IPS-18c (cell line): ENCODE results near the gene PARM1.
"Not testable (repeated sequence)": the region's sequence is repeated elsewhere in the genome, so short reads cannot be mapped to it uniquely, and the experiment has no call there.

Source experiments
- H3K4me3 ChIP-seq: 2 replicates; pipeline ENCODE4 v1.7.0; 2013; ENCODE audit warnings: low read depth, mild to moderate bottlenecking, low read length, moderate library complexity; ENCODE audit not compliant: insufficient read depth
- H3K9me3 ChIP-seq: one replicate; pipeline ENCODE4 v1.6.1; 2013; ENCODE audit warnings: mild to moderate bottlenecking, low read length, moderate library complexity; ENCODE audit not compliant: control insufficient read depth, insufficient read depth

The PARM1 gene

GRCh38 chr4:74969507-74970474 lies 36.9 kb downstream of the PARM1 start:
- Histone ChIP-seq H3K4me3 (no peak overlapping the region), H3K9me3 (no peaks in the 10 kb centered on the region)

GRCh38 chr4:74970577-74970976 lies 37.7 kb downstream of the PARM1 start:
- H3K4me3 ChIP-seq = no peak overlapping the region
- H3K9me3 ChIP-seq = no peaks in the 10 kb centered on the region

DNA sequence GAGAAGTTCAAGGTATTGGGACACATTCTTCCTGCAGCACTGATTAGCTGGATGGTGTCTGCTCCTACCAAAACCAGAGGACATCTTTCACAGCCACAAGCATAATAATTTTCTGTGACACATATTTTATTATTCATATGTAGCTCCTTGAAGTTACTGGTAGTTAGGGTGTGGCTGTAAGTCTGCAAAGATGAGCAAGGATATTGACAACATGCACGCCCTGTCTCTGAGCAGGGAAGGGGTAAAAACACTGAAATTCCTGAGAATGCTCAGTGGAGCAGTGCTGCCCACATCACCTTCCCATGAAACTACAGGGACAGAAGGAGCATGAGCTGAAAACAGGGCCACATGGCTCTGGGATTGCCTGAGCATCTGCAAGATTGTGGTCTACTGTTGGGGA lies 38.9 kb downstream of the PARM1 start:
- Histone ChIP-seq H3K9me3 (no peaks in the 10 kb centered on the region), H3K4me3 (no peak overlapping the region)

DNA sequence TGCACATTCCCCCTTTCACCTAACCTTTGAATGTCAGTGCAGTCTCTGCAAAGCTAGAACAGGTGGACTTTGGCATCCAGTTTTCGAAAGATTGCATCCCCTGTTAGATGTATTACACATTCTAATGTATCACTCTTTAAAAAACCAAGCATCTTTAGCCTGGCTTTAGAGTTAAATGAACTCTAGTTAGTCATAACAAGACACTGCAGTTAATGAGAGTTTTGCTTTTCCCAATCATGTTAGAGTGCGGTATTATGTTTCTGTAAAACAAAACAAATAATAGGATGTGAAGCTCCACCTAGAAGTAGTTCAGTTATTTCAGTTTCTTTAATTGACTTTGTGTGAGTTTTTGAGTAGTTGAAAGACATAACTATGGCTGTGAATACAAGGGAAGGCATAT lies 42.2 kb downstream of the PARM1 start:
- Histone ChIP-seq H3K9me3 (no peaks in the 10 kb centered on the region), H3K4me3 (no peak overlapping the region)

DNA sequence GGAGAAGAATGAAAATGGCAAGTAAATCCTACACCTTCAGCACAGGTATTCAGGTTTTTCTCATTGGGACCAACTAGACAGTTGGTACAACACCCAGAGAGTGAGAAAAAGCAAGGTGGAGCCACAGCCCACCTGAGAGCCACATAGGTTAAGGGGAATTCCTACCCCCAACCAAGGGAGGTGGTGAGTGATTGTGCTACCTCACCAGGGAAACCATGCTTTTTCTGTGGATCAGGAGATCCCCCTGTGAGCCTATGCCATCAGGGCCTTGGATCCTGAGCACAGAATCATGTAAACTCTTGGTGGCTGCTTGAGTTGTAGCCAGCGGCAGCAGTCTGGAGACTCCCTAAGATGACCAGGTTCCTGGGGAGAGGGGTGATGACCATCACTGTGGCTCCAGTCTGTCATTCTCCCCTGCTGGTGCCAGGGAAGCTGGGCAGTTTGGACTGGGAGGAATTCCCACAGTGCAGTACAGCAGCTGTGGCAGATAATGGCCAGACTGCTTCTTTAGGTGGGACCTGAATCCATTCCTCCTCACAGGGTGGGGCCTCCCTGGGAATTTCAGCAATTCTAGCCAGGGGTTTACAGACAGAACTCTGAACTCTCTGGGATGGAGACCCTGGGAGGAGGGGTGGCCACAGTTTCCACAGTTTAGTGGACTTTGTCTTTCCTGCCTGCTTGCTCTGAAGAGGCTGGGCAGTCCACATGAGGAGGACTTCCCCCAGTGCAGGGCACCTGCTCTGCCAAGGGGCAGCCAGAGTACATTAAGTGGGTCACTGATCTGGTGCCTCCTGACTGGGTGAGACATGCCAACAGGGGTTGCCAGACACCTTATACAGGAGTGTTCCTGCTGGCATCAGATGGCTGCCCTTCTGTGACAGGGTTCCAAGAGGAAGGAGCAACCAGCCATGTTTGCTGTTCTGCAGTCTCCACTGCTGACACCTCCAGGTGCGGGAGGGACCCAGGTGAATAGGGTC lies 43.2 kb downstream of the PARM1 start:
- Histone ChIP-seq H3K9me3 (no peaks in the 10 kb centered on the region), H3K4me3 (no peak overlapping the region)

DNA sequence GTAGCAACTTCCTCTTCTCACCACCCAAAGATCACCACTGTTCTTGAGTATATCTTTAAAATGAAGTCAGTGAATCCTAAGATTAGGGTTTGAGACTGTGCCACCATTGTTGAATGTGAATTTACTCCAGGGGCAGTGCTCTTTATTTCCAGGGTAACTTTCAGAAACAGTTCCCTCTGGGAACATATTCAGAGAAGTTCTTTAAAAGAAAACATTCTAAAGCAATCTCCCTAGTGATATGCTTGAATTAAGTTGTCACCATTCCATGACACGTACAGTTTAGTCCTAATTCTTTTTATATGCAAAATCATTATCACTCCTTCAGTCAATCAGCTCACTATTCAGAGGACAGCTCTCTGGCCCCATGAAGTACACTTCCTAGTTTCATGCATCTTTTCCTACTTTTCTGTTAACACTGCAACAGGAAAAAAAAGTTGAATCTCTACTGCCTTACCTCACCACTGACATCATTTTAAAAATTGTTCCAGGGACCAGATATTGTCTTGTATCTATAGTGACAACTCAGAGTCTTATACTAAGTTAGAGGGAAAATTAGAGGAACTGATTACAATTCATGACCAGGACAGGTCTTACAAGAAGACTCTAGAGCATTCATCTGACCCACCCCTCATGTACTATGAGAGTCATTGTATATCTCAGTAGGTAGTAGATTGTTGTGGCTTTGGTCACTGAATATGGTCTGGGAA lies 49.8 kb downstream of the PARM1 start:
- no peaks in the 10 kb centered on the region for H3K9me3 ChIP-seq
- no peak overlapping the region for H3K4me3 ChIP-seq

- no peaks in the 10 kb centered on the region for H3K9me3 ChIP-seq
- H3K4me3 ChIP-seq = no peak overlapping the region
Measured at GRCh38 chr4:74983253-74983635, 50.3 kb downstream of the PARM1 start.

DNA sequence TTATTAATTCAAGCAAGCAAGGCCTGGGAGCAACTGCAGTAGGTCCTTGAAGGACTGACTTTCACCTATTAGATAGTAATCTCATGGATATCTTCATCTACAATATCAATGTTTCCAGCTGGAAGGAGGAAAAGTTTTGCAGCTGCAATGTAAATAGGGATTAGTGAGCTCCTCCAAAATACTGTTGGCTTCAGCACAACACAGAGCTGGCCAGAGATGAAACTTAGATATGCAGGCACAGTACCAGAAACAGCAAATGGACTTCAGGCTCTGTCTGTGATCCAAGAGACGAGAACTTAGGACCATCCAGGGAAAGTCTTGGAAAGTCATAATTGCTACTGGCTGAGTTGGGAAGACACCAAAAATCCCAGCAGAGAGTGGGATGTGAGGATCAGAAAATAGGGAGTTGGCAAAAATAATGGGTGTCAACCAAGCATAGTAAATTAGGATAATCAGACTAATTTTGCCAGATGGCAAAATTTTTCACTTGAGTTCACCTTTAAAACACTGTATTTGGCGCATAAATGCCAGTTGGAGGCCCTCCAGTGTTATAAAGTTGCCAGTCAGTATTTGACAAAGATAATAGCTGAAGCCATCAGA lies 57.5 kb downstream of the PARM1 start:
- H3K9me3 ChIP-seq = no peaks in the 10 kb centered on the region
- H3K4me3 ChIP-seq = no peak overlapping the region

DNA sequence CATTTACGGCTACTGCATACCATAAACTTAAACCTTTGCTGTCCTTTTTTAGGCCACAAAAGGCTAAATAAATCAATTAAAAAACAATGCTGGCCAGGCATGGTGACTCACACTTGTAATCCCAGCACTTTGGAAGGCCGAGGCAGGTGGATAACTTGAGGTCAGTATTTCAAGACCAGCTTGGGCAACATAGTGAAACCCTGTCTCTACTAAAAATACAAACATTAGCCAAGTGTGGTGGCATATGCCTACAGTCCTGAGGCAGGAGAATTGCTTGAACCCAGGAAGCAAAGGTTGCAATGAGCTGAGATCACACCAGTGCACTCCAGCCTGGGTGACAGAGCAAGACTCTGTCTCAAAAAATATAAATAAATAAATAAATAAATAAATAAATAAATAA lies 61.5 kb downstream of the PARM1 start:
- not testable (repeated sequence) for H3K4me3 ChIP-seq, H3K9me3 ChIP-seq

DNA sequence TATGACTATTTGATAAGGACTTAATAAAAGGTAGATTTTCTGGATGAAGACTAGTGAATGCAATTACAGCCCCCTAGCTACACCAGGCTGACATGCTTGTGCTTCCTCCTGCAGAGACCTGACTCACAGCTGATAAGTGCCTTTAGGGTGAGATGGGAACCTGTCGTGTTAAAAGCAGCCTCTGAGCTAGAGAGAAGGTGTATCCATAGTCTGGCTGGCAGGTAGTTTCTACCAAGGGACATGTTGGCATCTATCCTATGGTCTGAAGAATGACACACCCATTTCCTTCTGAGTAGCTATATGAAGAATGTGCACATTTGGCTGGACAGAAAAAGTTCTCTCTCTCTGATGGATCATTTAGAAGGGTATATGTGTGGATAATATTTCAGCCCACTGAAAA lies 64.1 kb downstream of the PARM1 start:
- Histone ChIP-seq H3K4me3 (no peak overlapping the region), H3K9me3 (no peaks in the 10 kb centered on the region)

DNA sequence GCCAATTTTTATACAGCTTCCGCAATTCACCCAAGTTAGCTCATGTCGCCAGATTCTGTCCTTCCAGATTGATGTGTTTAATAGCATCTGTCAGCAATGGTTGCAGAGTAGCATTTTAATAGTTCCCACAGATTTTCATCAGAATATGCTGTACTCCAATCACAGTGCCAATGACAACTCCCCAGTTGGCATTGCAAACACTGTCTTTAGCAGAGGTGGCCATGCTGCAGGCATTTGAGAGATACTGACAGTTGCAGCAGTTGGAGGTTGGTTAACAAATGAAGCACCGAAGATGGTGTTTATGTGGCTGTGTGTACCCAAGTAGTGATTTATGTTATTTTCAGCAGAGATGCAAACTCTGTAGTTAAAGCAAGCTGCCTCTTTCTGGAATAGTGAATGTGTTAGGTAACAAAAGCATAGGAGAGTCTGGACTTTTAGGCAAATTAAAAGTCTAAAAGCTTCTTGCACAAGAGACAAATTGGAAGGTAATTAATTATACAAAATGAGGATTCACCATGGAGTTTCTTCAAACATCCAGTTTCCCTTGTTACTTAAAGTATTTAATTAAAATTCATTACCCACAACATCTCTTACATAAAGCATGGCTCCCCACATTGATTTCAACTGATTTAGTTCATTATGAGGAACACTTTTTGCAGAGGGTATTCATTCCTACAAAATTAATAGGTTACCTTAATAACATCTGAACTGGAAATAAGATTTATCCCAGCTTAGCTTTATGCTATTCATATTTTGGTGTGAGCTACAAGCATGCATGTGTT lies 65.2 kb downstream of the PARM1 start:
- no peaks in the 10 kb centered on the region for H3K9me3 ChIP-seq
- H3K4me3 ChIP-seq = no peak overlapping the region

DNA sequence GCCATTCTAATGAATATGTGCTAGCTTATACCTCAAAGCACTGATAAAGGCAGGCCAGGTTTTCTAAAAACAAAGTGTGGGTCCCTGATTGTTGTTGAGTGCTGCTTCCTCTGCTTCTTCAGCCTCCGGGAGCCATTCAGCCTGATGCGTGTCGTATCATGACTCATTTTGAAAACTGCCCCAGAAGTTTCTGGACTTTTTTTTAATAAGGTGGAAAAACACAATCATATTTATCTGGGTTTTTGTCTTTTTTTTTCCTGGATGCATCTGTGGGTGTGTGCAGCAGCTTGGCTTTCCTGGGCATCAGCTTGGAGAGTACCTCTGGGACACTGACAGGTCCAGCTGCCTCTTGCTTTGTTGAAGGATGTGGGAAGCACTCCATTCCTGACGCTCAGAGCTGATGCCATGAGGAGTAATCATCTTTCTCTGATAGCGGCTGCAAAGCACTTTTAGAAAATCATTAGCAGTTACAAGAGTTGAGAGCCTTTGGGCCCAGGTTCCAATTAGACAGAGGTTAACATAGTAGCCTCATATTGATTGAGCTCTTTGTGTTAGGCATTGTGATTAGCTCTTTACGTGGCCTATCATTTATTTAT lies 66.9 kb downstream of the PARM1 start:
- Histone ChIP-seq H3K4me3 (no peak overlapping the region), H3K9me3 (no peaks in the 10 kb centered on the region)

DNA sequence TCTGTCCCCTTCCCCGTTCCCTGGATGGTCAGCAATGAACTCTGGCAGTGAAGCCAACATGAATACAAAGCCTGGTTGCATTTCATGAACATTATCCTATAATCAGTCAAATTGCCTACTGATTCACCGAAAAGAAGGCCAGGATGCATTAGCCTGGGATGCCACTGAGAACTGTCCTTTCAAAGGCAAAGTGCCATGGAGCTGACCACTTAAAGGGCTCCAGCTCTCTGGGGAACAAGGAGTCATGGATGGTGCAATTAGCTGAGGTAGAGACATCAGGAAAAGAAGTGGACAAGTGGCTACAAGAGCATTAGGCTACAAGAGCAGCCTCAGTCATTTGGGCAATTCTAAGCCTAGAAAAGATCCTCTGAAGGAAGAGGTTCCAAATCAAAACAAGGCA lies 69.0 kb downstream of the PARM1 start:
- Histone ChIP-seq H3K9me3 (no peaks in the 10 kb centered on the region), H3K4me3 (no peak overlapping the region)

DNA sequence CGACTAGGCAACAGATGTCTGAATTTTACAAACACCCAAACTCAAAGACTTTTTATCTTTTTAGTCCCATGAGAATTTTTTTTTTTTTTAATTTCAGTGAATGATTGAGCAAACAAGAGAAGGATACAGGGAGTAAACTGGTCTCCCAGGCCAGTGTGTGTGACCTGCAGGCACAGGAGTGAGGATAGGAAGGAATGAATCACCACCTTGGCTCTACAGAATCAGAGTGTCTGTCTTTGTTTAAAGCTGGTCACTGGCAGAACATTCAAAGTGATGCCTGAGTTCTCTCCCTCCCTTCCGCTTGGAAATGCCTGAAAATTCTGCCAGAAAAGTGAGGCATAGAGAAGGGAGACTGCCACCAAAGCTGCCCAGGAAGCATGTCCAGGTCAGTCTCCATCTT lies 69.5 kb downstream of the PARM1 start:
- no peak overlapping the region for H3K4me3 ChIP-seq
- peaks cover 1% of the 10 kb centered on the region for H3K9me3 ChIP-seq

DNA sequence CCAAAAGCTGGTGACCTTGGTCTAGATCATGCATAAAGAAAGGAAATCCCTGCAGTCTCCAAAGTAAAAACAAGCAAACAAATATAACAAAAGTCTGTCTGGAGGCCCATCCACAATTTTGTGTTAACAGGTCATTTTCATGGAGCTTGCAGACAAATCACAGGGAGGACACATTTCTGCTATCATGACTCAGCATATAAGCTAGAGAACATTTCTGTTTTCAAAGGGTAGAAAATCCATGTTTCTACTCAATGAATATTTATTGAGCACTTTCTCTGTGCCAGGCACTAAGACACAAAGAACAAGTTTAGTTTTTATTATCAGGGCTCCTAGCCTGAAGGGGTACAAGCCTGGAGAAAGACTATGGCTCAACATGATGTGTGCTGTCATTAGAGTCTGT lies 71.1 kb downstream of the PARM1 start:
- H3K4me3 ChIP-seq = no peak overlapping the region
- H3K9me3 ChIP-seq = peaks cover 4% of the 10 kb centered on the region
